HepG2 (cell line): ENCODE measurements around the gene TMEM19. TPM values are rescaled to one million over a fixed set of nuclear protein-coding genes. Genes with fewer than 3 reads are reported as not detected.
A peak's percentile ranks its signal among the peaks of the same experiment; 100 is the strongest.

Experiments
- DNMT3B ChIP-seq: conservative IDR thresholded peaks from 2 replicates; pipeline ENCODE4 v1.6.1; 2016; ENCODE audit warnings: missing biosample characterization, control low read depth
- EP300 ChIP-seq, 3 experiments: sonication (generic) in 1 of 3; formaldehyde crosslinking in 1 of 3; IDR thresholded peaks; 2 replicates each; pipeline versions ENCODE4 v1.5.1 to v1.6.1; 2011 to 2020; ENCODE audit warnings: low read depth in 2 of 3, low read length in 2 of 3, borderline replicate concordance in 1 of 3, improper control_type of control experiment in 1 of 3, mild to moderate bottlenecking in 1 of 3, missing genetic modification reagents in 1 of 3, moderate library complexity in 1 of 3
- ETV6 ChIP-seq: sonication (generic); formaldehyde crosslinking; conservative IDR thresholded peaks from 2 replicates; pipeline ENCODE4 v1.4.0; 2020; ENCODE audit warnings: missing genetic modification reagents
- FOSL1 ChIP-seq: sonication (generic); formaldehyde crosslinking; IDR thresholded peaks from 2 replicates; pipeline ENCODE4 v1.9.0; 2021; ENCODE audit warnings: missing genetic modification reagents, borderline replicate concordance
- HES4 ChIP-seq: sonication (generic); formaldehyde crosslinking; IDR thresholded peaks from 2 replicates; pipeline ENCODE4 v1.9.0; 2021; ENCODE audit warnings: mild to moderate bottlenecking, missing genetic modification reagents, borderline replicate concordance
- KDM1A ChIP-seq: IDR thresholded peaks from 2 replicates; pipeline ENCODE4 v1.6.1; 2016; ENCODE audit warnings: missing compliant biosample characterization
- KLF13 ChIP-seq: sonication (generic); formaldehyde crosslinking; IDR thresholded peaks from 2 replicates; pipeline ENCODE4 v1.4.0; 2020; ENCODE audit warnings: mild to moderate bottlenecking, missing genetic modification reagents
- MIER2 ChIP-seq: IDR thresholded peaks from 2 replicates; pipeline ENCODE4 v1.6.1; 2016; ENCODE audit warnings: missing biosample characterization, missing genetic modification reagents
- MTERF4 ChIP-seq: sonication (generic); formaldehyde crosslinking; IDR thresholded peaks from 2 replicates; pipeline ENCODE4 v1.8.0; 2023; ENCODE audit warnings: mild to moderate bottlenecking, missing genetic modification reagents
- NR1H2 ChIP-seq: sonication (generic); formaldehyde crosslinking; IDR thresholded peaks from 2 replicates; pipeline ENCODE4 v1.8.1; 2022; ENCODE audit warnings: low read depth, missing genetic modification reagents, borderline replicate concordance
- REXO4 ChIP-seq: sonication (generic); formaldehyde crosslinking; IDR thresholded peaks from 2 replicates; pipeline ENCODE4 v1.8.0; 2022; ENCODE audit warnings: missing genetic modification reagents, mild to moderate bottlenecking, borderline replicate concordance
- SP5 ChIP-seq: IDR thresholded peaks from 2 replicates; pipeline ENCODE4 v1.6.1; 2016; ENCODE audit warnings: low read depth, borderline replicate concordance
- ZFP90 ChIP-seq: sonication (generic); formaldehyde crosslinking; IDR thresholded peaks from 2 replicates; pipeline ENCODE4 v1.8.0; 2022; ENCODE audit warnings: missing genetic modification reagents, mild to moderate bottlenecking, inconsistent platforms, borderline replicate concordance
- ZNF160 ChIP-seq: sonication (generic); formaldehyde crosslinking; IDR thresholded peaks from 2 replicates; pipeline ENCODE4 v1.8.0; 2022; ENCODE audit warnings: mild to moderate bottlenecking, inconsistent platforms, missing genetic modification reagents
- ZNF446 ChIP-seq: sonication (generic); formaldehyde crosslinking; IDR thresholded peaks from 2 replicates; pipeline ENCODE4 v1.5.0; 2020; ENCODE audit warnings: mild to moderate bottlenecking, missing genetic modification reagents
- ZNF660 ChIP-seq: sonication (generic); formaldehyde crosslinking; IDR thresholded peaks from 2 replicates; pipeline ENCODE4 v1.5.1; 2020; ENCODE audit warnings: mild to moderate bottlenecking, low read depth, missing genetic modification reagents, borderline replicate concordance
- ZNF83 ChIP-seq: sonication (generic); formaldehyde crosslinking; IDR thresholded peaks from 2 replicates; pipeline ENCODE4 v1.4.0; 2020; ENCODE audit warnings: missing genetic modification reagents, mild to moderate bottlenecking, borderline replicate concordance
- ZSCAN21 ChIP-seq: sonication (generic); formaldehyde crosslinking; IDR thresholded peaks from 2 replicates; pipeline ENCODE4 v1.8.0; 2022; ENCODE audit warnings: mild to moderate bottlenecking, missing genetic modification reagents, moderate library complexity, borderline replicate concordance
- polyA plus RNA-seq, 8 experiments: library from polyadenylated mRNA; depleted of rRNA in 3 of 8; stranded (reverse) in 7 of 8; unstranded in 1 of 8; fragments of >200 nt; fragmentation: Illumina TruSeq in 4 of 8; extraction: Trizol in 4 of 8; gene quantifications; 2 replicates each; pipeline versions ENCODE4 v1.2.1 to v1.2.3, GENCODE V29; 2011 to 2016; ENCODE audit warnings: low read depth in 4 of 8, missing spikeins in 1 of 8, mixed read lengths in 1 of 8; ENCODE audit not compliant: insufficient read depth in 1 of 8
- total RNA-seq, 5 experiments: library from RNA; depleted of rRNA; stranded (reverse); fragments of >200 nt; fragmentation: Illumina TruSeq; extraction: Trizol; gene quantifications; 2 replicates each; pipeline ENCODE4 v1.2.3, GENCODE V29; 2016; ENCODE audit warnings: low read depth in 1 of 5
- TF ChIP-seq, protein P1 (sequence below): sonication (generic); formaldehyde crosslinking; IDR thresholded peaks from 2 replicates; pipeline ENCODE4 v1.5.0; 2020; ENCODE audit warnings: missing genetic modification reagents
- TF ChIP-seq, protein P2 (sequence below): sonication (generic); formaldehyde crosslinking; IDR thresholded peaks from 2 replicates; pipeline ENCODE4 v1.8.0; 2022; ENCODE audit warnings: mild to moderate bottlenecking, missing genetic modification reagents
- TF ChIP-seq, protein P3 (sequence below): IDR thresholded peaks from 2 replicates; pipeline ENCODE4 v1.6.1; 2016; ENCODE audit warnings: missing biosample characterization, missing genetic modification reagents, low read depth

TMEM19 gene
- total and polyA plus RNA-seq, 2 of the 13 experiments (the other 11 are each of a cell fraction or from before 2014, with no cell fraction given), result 16.9 to 22.5 TPM

DNA sequence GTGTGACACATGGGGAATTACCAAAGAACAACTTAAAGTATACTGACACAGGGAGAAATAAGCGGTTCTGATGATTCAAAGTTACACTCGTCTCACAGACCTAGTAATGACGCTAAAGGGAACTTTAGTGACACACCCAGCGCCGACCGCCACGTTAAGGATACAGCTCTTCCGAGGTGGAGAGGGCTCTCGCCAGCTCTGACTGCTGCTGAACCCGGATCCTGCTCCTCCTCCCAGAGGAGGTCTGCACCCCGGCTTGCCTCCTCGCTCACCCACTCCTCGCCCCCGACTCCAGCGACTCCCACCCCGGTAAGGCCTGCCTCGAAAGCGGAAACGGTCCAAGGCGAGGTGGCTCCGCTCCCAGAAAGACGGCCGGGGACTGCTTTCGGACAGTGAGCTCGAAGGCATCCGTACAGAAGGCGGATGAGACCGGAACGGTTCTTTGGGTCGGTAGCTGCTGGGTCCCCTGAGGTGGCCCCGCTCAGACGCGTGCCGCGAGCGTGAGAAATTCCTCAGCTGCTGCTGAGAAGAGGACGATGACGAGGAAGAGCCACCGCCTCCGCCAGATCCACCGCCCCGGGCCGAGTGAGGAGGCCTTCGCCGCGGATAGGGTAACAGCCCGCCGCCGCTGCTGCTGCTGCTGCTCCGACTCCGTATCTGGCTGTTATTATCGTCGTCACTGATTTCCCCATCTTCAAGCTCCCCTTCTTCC is 22.9 kb upstream of the TMEM19 start (continued):
- TF ChIP-seq MIER2 (CRISPR knock-in tag) (no peak), REXO4 (CRISPR knock-in tag) (no peak), KLF13 (CRISPR knock-in tag) (no peak), KDM1A (CRISPR knock-in tag) (no peak), ZSCAN21 (CRISPR knock-in tag) (no peak; the same call in 1 of the 2 replicates), EP300 (IDR thresholded peaks at IDR 0.05; ENCODE audit: low read depth in 2 of 2, low read length in 2 of 2) (no peak), EP300 (CRISPR knock-in tag; IDR thresholded peaks at IDR 0.05; ENCODE audit: borderline replicate concordance) (no peak), FOSL1 (CRISPR knock-in tag) (no peak), MTERF4 (CRISPR knock-in tag) (0 out of 2 replicates have a peak, but pooled peaks have one; percentile 22), HES4 (no peak), ZNF446 (CRISPR knock-in tag) (no peak), NR1H2 (CRISPR knock-in tag) (no peak), DNMT3B (no peak), ZNF660 (CRISPR knock-in tag) (no peak), ETV6 (CRISPR knock-in tag) (no peak; the same call in 1 of the 2 replicates), ZFP90 (0 out of 2 replicates have a peak, but pooled peaks have one; percentile 66), ZNF83 (no peak), ZNF160 (CRISPR knock-in tag) (0 out of 2 replicates have a peak, but pooled peaks have one; percentile 24), SP5 (CRISPR knock-in tag) (0 out of 2 replicates have a peak, but pooled peaks have one; percentile 13)
- TF ChIP-seq, protein P1, sequence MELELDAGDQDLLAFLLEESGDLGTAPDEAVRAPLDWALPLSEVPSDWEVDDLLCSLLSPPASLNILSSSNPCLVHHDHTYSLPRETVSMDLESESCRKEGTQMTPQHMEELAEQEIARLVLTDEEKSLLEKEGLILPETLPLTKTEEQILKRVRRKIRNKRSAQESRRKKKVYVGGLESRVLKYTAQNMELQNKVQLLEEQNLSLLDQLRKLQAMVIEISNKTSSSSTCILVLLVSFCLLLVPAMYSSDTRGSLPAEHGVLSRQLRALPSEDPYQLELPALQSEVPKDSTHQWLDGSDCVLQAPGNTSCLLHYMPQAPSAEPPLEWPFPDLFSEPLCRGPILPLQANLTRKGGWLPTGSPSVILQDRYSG (CRISPR knock-in tag), result 0 out of 2 replicates have a peak, but pooled peaks have one; percentile 35
- TF ChIP-seq, protein P2, sequence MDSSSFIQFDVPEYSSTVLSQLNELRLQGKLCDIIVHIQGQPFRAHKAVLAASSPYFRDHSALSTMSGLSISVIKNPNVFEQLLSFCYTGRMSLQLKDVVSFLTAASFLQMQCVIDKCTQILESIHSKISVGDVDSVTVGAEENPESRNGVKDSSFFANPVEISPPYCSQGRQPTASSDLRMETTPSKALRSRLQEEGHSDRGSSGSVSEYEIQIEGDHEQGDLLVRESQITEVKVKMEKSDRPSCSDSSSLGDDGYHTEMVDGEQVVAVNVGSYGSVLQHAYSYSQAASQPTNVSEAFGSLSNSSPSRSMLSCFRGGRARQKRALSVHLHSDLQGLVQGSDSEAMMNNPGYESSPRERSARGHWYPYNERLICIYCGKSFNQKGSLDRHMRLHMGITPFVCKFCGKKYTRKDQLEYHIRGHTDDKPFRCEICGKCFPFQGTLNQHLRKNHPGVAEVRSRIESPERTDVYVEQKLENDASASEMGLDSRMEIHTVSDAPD (CRISPR knock-in tag), result no peak
- TF ChIP-seq, protein P3, sequence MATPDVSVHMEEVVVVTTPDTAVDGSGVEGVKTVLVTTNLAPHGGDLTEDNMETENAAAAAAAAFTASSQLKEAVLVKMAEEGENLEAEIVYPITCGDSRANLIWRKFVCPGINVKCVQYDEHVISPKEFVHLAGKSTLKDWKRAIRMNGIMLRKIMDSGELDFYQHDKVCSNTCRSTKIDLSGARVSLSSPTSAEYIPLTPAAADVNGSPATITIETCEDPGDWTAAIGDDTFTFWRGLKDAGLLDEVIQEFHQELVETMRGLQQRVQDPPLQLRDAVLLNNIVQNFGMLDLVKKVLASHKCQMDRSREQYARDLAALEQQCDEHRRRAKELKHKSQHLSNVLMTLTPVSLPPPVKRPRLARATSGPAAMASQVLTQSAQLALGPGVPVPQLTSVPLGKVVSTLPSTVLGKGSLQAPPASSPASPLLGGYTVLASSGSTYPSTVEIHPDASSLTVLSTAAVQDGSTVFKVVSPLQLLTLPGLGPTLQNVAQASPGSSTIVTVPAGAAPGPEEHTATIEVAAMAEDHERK (CRISPR knock-in tag), result no peak
